GM21825 (cell line): ENCODE data around the gene HMGB4.

ENCODE experiments used
- ATAC-seq: cut with Tn5 transposase; IDR thresholded peaks from one replicate; pipeline ENCODE4 v1.9.1; 2021; ENCODE audit warnings: mild to moderate bottlenecking, moderate library complexity; ENCODE audit not compliant: unreplicated experiment

Gene HMGB4

DNA sequence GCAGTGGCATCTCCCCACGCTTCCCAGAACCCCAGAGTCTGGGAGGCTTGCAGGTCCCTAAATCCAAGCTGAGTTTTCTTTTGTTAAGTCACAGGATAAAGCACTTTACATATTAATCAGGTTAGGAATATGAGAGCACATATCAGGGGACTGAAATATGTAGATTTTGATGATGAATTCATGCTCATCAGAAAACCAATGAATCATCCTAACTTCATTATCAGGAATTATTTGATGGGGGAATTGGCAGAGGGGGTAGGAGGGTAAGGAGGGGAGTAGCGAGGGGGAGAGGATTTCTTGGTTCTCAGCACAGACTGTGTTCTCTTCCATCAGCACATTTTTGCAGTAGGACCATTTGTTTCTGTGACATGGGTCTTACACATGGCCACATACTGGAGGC, 32.1 kb downstream of the HMGB4 start:
- no peak for ATAC-seq

DNA sequence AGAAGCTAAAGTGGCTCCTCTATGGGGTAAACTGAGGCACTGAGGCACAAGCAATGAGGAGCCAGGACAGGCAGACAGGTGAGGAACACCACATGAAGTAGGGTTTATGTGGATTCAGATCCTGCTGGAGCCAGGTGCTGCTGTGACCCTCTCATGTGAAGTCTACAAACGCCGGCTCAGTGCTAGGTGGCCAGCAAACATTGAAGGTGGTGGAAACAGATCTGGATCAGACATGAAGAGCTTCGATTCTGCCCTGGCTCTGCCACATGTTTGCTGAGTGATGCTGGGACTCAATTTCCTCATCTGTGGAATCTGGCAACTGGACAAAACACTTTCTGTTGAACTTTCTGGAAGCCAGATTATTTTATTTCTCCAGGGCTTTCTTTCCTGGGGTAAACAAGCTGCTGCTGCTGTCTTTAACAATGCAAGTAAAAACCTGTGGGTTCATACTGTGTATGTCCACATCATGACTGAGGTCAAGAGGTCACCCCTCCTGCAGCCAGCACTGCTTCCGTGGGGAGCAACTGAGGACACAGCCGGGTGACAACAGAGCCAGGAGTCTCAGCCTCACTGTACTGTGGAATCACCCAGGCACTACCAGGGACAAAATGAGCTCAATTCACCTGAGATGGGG, 33.3 kb downstream of the HMGB4 start:
- ATAC-seq: no peak

- no peak for ATAC-seq
Observed at GRCh38 chr1:33898406-33898805, 34.5 kb downstream of the HMGB4 start.

- ATAC-seq: no peak
Observed at GRCh38 chr1:33898881-33899280, 35.0 kb downstream of the HMGB4 start.

- ATAC-seq: no peak
Observed at GRCh38 chr1:33899746-33900145, 35.9 kb downstream of the HMGB4 start.

GRCh38 chr1:33902486-33903209, 38.8 kb downstream of the HMGB4 start:
- ATAC-seq: peak; percentile 86

DNA sequence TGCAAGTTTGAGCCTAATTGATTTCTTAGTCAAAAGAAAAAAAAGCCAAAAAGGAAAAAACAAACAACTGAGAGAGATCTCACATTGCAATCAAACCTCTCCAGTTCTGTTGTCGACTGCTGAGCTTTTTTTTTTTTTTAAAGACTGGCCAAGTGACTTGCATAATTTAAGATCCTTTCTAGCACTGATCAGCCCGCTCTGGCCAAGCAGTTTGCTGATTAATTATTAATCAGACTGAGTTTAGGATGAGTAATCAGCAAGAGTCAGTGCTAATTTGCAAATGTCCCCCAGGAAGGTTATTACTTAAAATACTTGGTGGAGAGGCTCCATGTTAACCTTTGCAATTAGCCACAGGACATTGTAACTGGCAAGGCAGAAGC, 39.3 kb downstream of the HMGB4 start:
- peak; percentile 54 for ATAC-seq

DNA sequence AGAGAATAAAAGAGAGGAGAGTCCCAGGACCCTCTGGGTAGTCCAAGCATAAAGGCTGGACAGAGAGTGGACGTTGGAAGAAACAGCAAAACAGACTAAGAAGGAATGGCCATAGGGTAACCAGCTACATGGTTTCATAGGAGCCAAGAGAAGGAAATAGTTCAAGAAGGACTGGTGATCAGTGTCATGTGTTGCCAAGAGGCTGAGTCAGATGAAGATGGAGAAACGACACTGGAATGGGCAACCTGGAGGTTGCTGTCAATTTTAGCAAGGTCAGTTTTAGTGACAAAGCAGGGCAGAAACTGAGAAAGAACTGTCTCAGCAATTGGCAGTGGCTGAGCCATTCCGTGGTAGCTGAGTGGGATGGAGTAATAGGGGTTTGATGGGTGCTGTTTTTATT, 41.4 kb downstream of the HMGB4 start:
- ATAC-seq: no peak

DNA sequence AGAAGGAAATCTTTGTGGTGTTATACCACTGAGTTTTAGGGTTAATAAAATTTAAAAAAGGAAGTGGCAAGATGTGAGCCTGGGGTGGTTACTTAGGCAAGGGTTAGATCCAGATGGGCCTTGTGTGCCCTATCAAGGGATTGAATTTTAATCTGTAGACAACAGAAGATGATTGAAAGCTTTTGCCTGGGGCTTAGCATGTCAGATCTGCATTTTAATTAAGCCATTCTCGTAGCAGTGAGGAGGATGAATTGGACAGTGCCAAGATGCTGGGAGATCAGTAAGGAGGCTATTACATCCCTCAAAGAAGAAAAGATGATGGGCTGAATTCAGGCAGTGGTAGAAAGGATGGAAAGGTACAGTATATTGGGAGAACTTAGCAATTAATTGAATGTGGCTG, 42.3 kb downstream of the HMGB4 start:
- no peak for ATAC-seq

DNA sequence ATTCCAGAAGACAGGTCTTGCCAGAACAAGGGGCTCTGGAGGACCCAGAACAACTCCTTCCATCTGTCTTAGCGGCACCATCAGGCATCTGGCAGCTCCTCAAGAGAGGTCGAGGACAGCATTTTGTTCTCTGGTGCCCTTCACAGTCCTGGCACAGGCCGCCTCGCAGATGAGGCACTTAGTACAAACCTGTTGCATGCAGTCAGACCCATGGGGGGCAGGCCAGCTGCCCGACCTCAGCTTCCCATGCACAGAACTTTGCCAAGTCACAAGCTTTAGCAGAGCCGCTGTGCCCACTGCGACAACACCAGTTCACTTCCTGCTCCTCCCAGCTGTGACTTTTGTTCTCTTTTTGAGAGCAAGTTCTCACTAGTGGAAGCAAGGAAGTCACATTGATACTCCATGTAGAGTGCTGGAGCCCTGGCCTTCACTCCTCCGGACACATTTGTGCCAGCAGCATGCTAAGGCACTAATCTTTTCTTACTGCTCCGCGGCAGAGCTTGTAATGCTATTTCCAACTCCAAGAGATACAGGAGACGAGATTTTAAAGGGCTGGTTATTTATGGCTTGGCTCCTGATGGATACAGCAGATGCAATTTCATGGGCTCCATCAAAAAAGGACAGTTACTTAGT, 44.6 kb downstream of the HMGB4 start:
- no peak for ATAC-seq
